Keratinocyte (primary cell): ENCODE data around the gene TMEM125. TPM values are rescaled to one million over a fixed set of nuclear protein-coding genes. Genes with fewer than 3 reads are reported as not detected.

Source experiments
- DNase-seq: peaks from one replicate; pipeline ENCODE4 v3.0.0-alpha.2; 2011; ENCODE audit warnings: low read depth, missing footprints, low spot score
- FAIRE-seq: peaks from 2 replicates; lab custom pipeline; 2011; peaks lifted over from hg19 to GRCh38; lab: Jason Lieb, UNC
- H2AFZ ChIP-seq: 2 replicates; pipeline ENCODE4 v1.6.0; 2012; ENCODE audit warnings: low read length, control low read depth, inconsistent platforms; ENCODE audit not compliant: control insufficient read depth
- H3K27ac ChIP-seq: 2 replicates; pipeline ENCODE4 v1.5.1; 2011; ENCODE audit warnings: low read length; ENCODE audit not compliant: control insufficient read depth, insufficient read depth
- H3K27me3 ChIP-seq: 3 replicates; pipeline ENCODE4 v1.6.0; 2011; ENCODE audit warnings: low read length; ENCODE audit not compliant: control insufficient read depth, insufficient read depth; ENCODE audit errors: extremely low read depth
- H3K36me3 ChIP-seq, 2 experiments: 2 replicates in 1 of 2; 3 replicates in 1 of 2; pipeline ENCODE4 v1.5.1; 2011; ENCODE audit warnings: low read length in 2 of 2, mild to moderate bottlenecking in 1 of 2; ENCODE audit not compliant: control insufficient read depth in 2 of 2, insufficient read depth in 2 of 2; ENCODE audit errors: extremely low read depth in 1 of 2
- H3K4me1 ChIP-seq: 3 replicates; pipeline ENCODE4 v1.5.1; 2011; ENCODE audit warnings: low read length; ENCODE audit not compliant: control insufficient read depth, insufficient read depth; ENCODE audit errors: extremely low read depth
- H3K4me2 ChIP-seq: 3 replicates; pipeline ENCODE4 v1.6.0; 2011; ENCODE audit warnings: low read depth, low read length; ENCODE audit not compliant: control insufficient read depth, insufficient read depth; ENCODE audit errors: extremely low read depth
- H3K4me3 ChIP-seq, 3 experiments: fragments of 200-600 bp in 1 of 3; sonication (generic) in 1 of 3; 2 replicates in 2 of 3; 3 replicates in 1 of 3; pipeline ENCODE4 v1.5.1; 2011 to 2016; ENCODE audit warnings: low read length in 3 of 3, mild to moderate bottlenecking in 3 of 3, control low read depth in 2 of 3, inconsistent platforms in 1 of 3, low read depth in 1 of 3, mixed read lengths in 1 of 3, mixed run types in 1 of 3, moderate library complexity in 1 of 3; ENCODE audit not compliant: control insufficient read depth in 2 of 3, insufficient read depth in 2 of 3; ENCODE audit errors: extremely low read depth in 1 of 3
- H3K79me2 ChIP-seq: 2 replicates; pipeline ENCODE4 v1.6.0; 2012; ENCODE audit warnings: low read length; ENCODE audit not compliant: control insufficient read depth, insufficient read depth
- H3K9ac ChIP-seq: 3 replicates; pipeline ENCODE4 v1.6.0; 2011; ENCODE audit warnings: low read length; ENCODE audit not compliant: control insufficient read depth, insufficient read depth; ENCODE audit errors: extremely low read depth
- H3K9me1 ChIP-seq: 3 replicates; pipeline ENCODE4 v1.6.0; 2011; ENCODE audit warnings: low read length; ENCODE audit not compliant: control insufficient read depth, insufficient read depth; ENCODE audit errors: extremely low read depth
- H3K9me3 ChIP-seq: 2 replicates; pipeline ENCODE4 v1.5.1; 2012; ENCODE audit warnings: low read depth, low read length; ENCODE audit not compliant: control insufficient read depth
- H4K20me1 ChIP-seq: 3 replicates; pipeline ENCODE4 v1.6.0; 2011; ENCODE audit warnings: low read length; ENCODE audit not compliant: control insufficient read depth, insufficient read depth; ENCODE audit errors: extremely low read depth
- EZH2 ChIP-seq: IDR thresholded peaks from one replicate; pipeline ENCODE4 v1.6.1; 2012; ENCODE audit warnings: inconsistent platforms, mild to moderate bottlenecking, low read length, moderate library complexity
- dilution Hi-C: fragments of 300-500 bp; cut with MboI; formaldehyde crosslinking; loops from one replicate; pipeline ENCODE4 v1.7.0; 2020; ENCODE audit warnings: low sequenced_read_pairs; ENCODE audit not compliant: extremely low pct_ligation_motif_present
- polyA plus RNA-seq, 5 experiments: library from polyadenylated mRNA; depleted of rRNA in 3 of 5; stranded (reverse) in 3 of 5; stranded (forward) in 1 of 5; unstranded in 1 of 5; fragments of >200 nt; gene quantifications; 1 replicate in 1 of 5; 2 replicates in 3 of 5; 3 replicates in 1 of 5; pipeline versions ENCODE4 v1.2.1 to v1.2.3, GENCODE V29; 2011 to 2012; ENCODE audit warnings: missing spikeins in 2 of 5, low read depth in 1 of 5, low replicate concordance in 1 of 5
- TF ChIP-seq, protein P1 (sequence below), 3 experiments: IDR thresholded peaks in 1 of 3; conservative IDR thresholded peaks in 1 of 3; optimal IDR thresholded peaks in 1 of 3; 2 replicates in 2 of 3; 3 replicates in 1 of 3; pipeline versions ENCODE3 to v1.5.1; 2011; ENCODE audit warnings: low read length in 3 of 3, mild to moderate bottlenecking in 3 of 3, moderate library complexity in 2 of 3, control low read depth in 1 of 3, inconsistent platforms in 1 of 3; ENCODE audit not compliant: insufficient read depth in 2 of 3; ENCODE audit errors: extremely low read depth in 1 of 3

TMEM125 gene
- polyA plus RNA-seq, 1 donor (not counting 4 experiments of a cell fraction or from before 2014, with no cell fraction given), result 0.92 TPM

DNA sequence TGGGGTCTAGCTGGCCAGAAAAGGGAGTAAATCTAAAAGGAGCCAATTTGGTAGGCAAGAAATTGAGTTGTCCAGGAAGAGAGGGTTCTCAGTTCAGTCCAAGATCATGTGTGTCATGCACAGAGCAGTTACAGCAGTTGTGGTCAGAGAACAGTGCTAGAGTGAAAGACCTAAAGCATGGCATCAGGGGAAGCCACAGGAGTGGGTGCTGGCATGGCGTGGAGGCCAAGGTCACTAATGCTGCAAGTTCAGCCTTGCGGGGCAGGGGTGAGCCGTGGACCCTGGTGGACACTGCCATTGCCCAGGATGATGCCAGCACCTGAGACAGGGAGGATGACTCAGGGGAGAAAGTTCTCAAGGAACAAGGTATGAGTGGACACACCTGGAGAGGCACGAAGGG is 16.6 kb upstream of the TMEM125 start:
- Histone ChIP-seq H3K4me2 (no peak overlapping the region), H3K27me3 (peaks cover 16% of the 10 kb centered on the region), H3K9me3 (no peaks in the 10 kb centered on the region), H3K27ac (no peak overlapping the region), H3K4me3 (no peak overlapping the region), H3K79me2 (no peaks in the 10 kb centered on the region), H3K9me1 (no peaks in the 10 kb centered on the region), H3K36me3 (no peaks in the 10 kb centered on the region), H2AFZ (no peak overlapping the region), H4K20me1 (no peaks in the 10 kb centered on the region), H3K4me1 (no peaks in the 10 kb centered on the region), H3K9ac (no peak overlapping the region)
- dilution Hi-C loops, result no loop called here
- DNase-seq (no peak), FAIRE-seq (no peak)
- TF ChIP-seq, protein P1, sequence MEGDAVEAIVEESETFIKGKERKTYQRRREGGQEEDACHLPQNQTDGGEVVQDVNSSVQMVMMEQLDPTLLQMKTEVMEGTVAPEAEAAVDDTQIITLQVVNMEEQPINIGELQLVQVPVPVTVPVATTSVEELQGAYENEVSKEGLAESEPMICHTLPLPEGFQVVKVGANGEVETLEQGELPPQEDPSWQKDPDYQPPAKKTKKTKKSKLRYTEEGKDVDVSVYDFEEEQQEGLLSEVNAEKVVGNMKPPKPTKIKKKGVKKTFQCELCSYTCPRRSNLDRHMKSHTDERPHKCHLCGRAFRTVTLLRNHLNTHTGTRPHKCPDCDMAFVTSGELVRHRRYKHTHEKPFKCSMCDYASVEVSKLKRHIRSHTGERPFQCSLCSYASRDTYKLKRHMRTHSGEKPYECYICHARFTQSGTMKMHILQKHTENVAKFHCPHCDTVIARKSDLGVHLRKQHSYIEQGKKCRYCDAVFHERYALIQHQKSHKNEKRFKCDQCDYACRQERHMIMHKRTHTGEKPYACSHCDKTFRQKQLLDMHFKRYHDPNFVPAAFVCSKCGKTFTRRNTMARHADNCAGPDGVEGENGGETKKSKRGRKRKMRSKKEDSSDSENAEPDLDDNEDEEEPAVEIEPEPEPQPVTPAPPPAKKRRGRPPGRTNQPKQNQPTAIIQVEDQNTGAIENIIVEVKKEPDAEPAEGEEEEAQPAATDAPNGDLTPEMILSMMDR (optimal IDR thresholded peaks at IDR 0.05 in 1 of 3, IDR thresholded peaks at IDR 0.05 in 1 of 3, conservative IDR thresholded peaks at IDR 0.05 in 1 of 3; ENCODE audit: extremely low read depth in 1 of 3, insufficient read depth in 2 of 3, low read length in 3 of 3), result no peak
- TF ChIP-seq EZH2, result no peak

DNA sequence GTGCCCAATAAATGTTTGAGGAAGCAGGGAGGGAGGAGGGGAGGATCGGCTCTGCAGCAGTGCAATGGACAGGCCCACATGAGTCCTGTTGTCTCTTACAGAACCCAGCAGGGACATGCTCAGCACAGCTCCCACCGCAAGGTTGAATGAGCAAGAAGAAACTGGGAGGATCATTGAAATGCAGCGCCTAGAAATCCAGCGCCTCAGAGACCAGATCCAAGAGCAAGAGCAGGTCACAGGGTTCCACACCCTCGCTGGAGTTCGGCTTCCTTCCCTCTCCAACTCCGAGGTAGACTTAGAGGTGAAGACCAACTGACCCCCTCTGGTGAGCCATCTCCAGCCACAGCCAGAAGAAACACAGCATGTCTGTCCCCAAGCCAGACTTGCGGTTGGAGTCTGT is 15.9 kb upstream of the TMEM125 start:
- H3K9me1 ChIP-seq, result no peaks in the 10 kb centered on the region

More for the DNA sequence above, 15.9 kb upstream of the TMEM125 start:
- H3K9ac ChIP-seq, result no peak overlapping the region
- no peaks in the 10 kb centered on the region for H3K9me3 ChIP-seq
- no peak overlapping the region for H2AFZ ChIP-seq
- no peaks in the 10 kb centered on the region for H4K20me1 ChIP-seq
- no peak overlapping the region for H3K27ac ChIP-seq
- H3K79me2 ChIP-seq, result no peaks in the 10 kb centered on the region
- no peaks in the 10 kb centered on the region for H3K4me1 ChIP-seq
- DNase-seq, result no peak
- no peak overlapping the region for H3K4me2 ChIP-seq
- no peak overlapping the region for H3K4me3 ChIP-seq
- no peaks in the 10 kb centered on the region for H3K36me3 ChIP-seq
- FAIRE-seq, result no peak
- dilution Hi-C loops, result no loop called here
- TF ChIP-seq EZH2, result no peak
- TF ChIP-seq, protein P1 (optimal IDR thresholded peaks at IDR 0.05 in 1 of 3, IDR thresholded peaks at IDR 0.05 in 1 of 3, conservative IDR thresholded peaks at IDR 0.05 in 1 of 3; ENCODE audit: extremely low read depth in 1 of 3, insufficient read depth in 2 of 3, low read length in 3 of 3), result no peak
- peaks cover 16% of the 10 kb centered on the region for H3K27me3 ChIP-seq
